GM12878 (cell line): ENCODE measurements around the gene TSPEAR. TPM values are rescaled to one million over a fixed set of nuclear protein-coding genes. Genes with fewer than 3 reads are reported as not detected.

Experiments used
- ATAC-seq: fragments of 200-7000 bp; cut with Tn5 transposase; 3 replicates; pipeline ENCODE4 v1.9.1; 2020; ENCODE audit warnings: mild to moderate bottlenecking, moderate library complexity
- BruUV-seq: library from RNA; stranded (reverse); fragments of 400-500 nt; replicated peaks from 2 replicates; lab custom pipeline; 2021; lab: Mats Ljungman, UMichigan
- CTCF ChIA-PET: fragments of 300-600 bp; sonication (Branson Sonifier 250); formaldehyde crosslinking; extraction: SDS; loops from one replicate; lab custom pipeline; 2021; ENCODE audit warnings: inconsistent platforms; lab: Yijun Ruan, JAX
- POLR2A ChIA-PET: fragments of 350-600 bp; formaldehyde crosslinking; extraction: SDS; loops from one replicate; lab custom pipeline; 2021; ENCODE audit warnings: inconsistent platforms; lab: Charles Lee
- RAD21 ChIA-PET: fragments of 300-600 bp; sonication (Branson Sonifier 250); formaldehyde crosslinking; loops from one replicate; lab custom pipeline; 2023; ENCODE audit warnings: antibody characterized with exemption; ENCODE audit not compliant: unreplicated experiment; lab: Charles Lee
- SMC1A ChIA-PET: fragments of 300-600 bp; sonication (Branson Sonifier 250); formaldehyde crosslinking; loops from one replicate; lab custom pipeline; 2023; ENCODE audit not compliant: unreplicated experiment, uncharacterized antibody; lab: Charles Lee
- DNase-seq: peaks from one replicate; pipeline ENCODE4 v3.0.0-alpha.2; 2011; ENCODE audit warnings: low read depth, low spot score
- FAIRE-seq: peaks from 3 replicates; lab custom pipeline; 2011; peaks lifted over from hg19 to GRCh38; lab: Jason Lieb, UNC
- H2AFZ ChIP-seq: 2 replicates; pipeline ENCODE4 v1.6.0; 2011; ENCODE audit warnings: low read depth, low read length, control low read depth; ENCODE audit not compliant: control insufficient read depth
- H3K27ac ChIP-seq: 2 replicates; pipeline ENCODE4 v1.5.1; 2011; ENCODE audit warnings: control low read depth; ENCODE audit not compliant: control insufficient read depth, insufficient read depth
- H3K27me3 ChIP-seq, 2 experiments: replicated peaks in 1 of 2; 2 replicates each; pipeline versions ENCODE4 v1.6.0 to v1.6.1; 2011; ENCODE audit warnings: low read length in 1 of 2; ENCODE audit not compliant: control insufficient read depth in 2 of 2, insufficient read depth in 2 of 2
- H3K36me3 ChIP-seq, 2 experiments: 2 replicates each; pipeline ENCODE4 v1.5.1; 2011; ENCODE audit warnings: low read length in 1 of 2; ENCODE audit not compliant: control insufficient read depth in 2 of 2, insufficient read depth in 2 of 2
- H3K4me1 ChIP-seq: 2 replicates; pipeline ENCODE4 v1.6.1; 2011; ENCODE audit warnings: mild to moderate bottlenecking, low read length, moderate library complexity, mixed read lengths; ENCODE audit not compliant: control insufficient read depth, insufficient read depth
- H3K4me2 ChIP-seq: 2 replicates; pipeline ENCODE4 v1.6.0; 2011; ENCODE audit warnings: control low read depth; ENCODE audit not compliant: control insufficient read depth, insufficient read depth
- H3K4me3 ChIP-seq: fragments of 200-600 bp; sonication (generic); 2 replicates; pipeline ENCODE4 v1.5.1; 2016
- H3K79me2 ChIP-seq: 2 replicates; pipeline ENCODE4 v1.6.0; 2011; ENCODE audit warnings: low read length; ENCODE audit not compliant: control insufficient read depth, insufficient read depth
- H3K9ac ChIP-seq: 2 replicates; pipeline ENCODE4 v1.8.0; 2011; ENCODE audit warnings: low read length, control low read depth, mixed read lengths; ENCODE audit not compliant: control insufficient read depth, insufficient read depth
- H3K9me3 ChIP-seq: replicated peaks from 3 replicates; pipeline ENCODE4 v1.5.1; 2011; ENCODE audit warnings: mild to moderate bottlenecking, low read length; ENCODE audit not compliant: control insufficient read depth, insufficient read depth
- H4K20me1 ChIP-seq: 2 replicates; pipeline ENCODE4 v1.6.0; 2011; ENCODE audit not compliant: control insufficient read depth, insufficient read depth
- EED ChIP-seq: sonication (generic); IDR thresholded peaks from 2 replicates; pipeline ENCODE4 v1.6.1; 2016; ENCODE audit warnings: antibody characterized with exemption, low read depth
- MEF2A ChIP-seq: IDR thresholded peaks from 2 replicates; pipeline ENCODE4 v1.6.1; 2011; ENCODE audit warnings: low read depth, mild to moderate bottlenecking, low read length, moderate library complexity; ENCODE audit not compliant: insufficient read depth
- MYC ChIP-seq: IDR thresholded peaks from 2 replicates; pipeline ENCODE4 v1.6.1; 2011; ENCODE audit warnings: mild to moderate bottlenecking, low read length, moderate library complexity, inconsistent platforms; ENCODE audit not compliant: insufficient read depth, insufficient replicate concordance, insufficient read length, severe bottlenecking
- RAD51 ChIP-seq: fragments of 450-650 bp; IDR thresholded peaks from 2 replicates; pipeline ENCODE4 v1.6.1; 2016; ENCODE audit warnings: moderate library complexity, mild to moderate bottlenecking, inconsistent platforms
- RB1 ChIP-seq: fragments of 450-650 bp; formaldehyde crosslinking; IDR thresholded peaks from 2 replicates; pipeline ENCODE4 v1.6.1; 2017; ENCODE audit warnings: mild to moderate bottlenecking, borderline replicate concordance
- SMAD5 ChIP-seq: IDR thresholded peaks from 2 replicates; pipeline ENCODE4 v1.6.1; 2016; ENCODE audit warnings: antibody characterized with exemption, low read depth
- SUZ12 ChIP-seq: fragments of 200-600 bp; sonication (generic); IDR thresholded peaks from one replicate; pipeline ENCODE4 v1.6.1; 2018; ENCODE audit warnings: antibody characterized with exemption, mild to moderate bottlenecking; ENCODE audit not compliant: unreplicated experiment
- WGBS: methylation state at CpG from one replicate; pipeline ENCODE4 v1.1.6; 2016; ENCODE audit warnings: low lambda C conversion rate; ENCODE audit not compliant: insufficient replicate concordance, insufficient coverage; ENCODE audit errors: missing lambda C conversion rate; 5-methylcytosine and 5-hydroxymethylcytosine counted together
- in situ Hi-C: fragments of 300-500 bp; cut with MboI; formaldehyde crosslinking; loops from 9 replicates; pipeline ENCODE4 v1.14.3; 2018; ENCODE audit warnings: mixed read lengths
- intact Hi-C: fragments of 100-400 bp; cut with micrococcal nuclease; formaldehyde crosslinking; loops from one replicate; pipeline ENCODE4 v1.14.2; 2022; ENCODE audit not compliant: unreplicated experiment
- polyA plus RNA-seq, 11 experiments: library from polyadenylated mRNA; depleted of rRNA in 4 of 11; unstranded in 6 of 11; stranded (reverse) in 5 of 11; fragments of >200 nt; fragmentation: Nextera tagmentation in 4 of 11; fragmentation: Illumina TruSeq in 1 of 11; extraction: Ambion mirVana in 4 of 11; extraction: Trizol in 1 of 11; gene quantifications; 1 replicate in 1 of 11; 2 replicates in 10 of 11; pipeline versions ENCODE4 v1.2.1 to v1.2.3, GENCODE V29; 2011 to 2016; ENCODE audit warnings: inconsistent platforms in 2 of 11, missing spikeins in 2 of 11, low read depth in 1 of 11
- total RNA-seq, 4 experiments: library from RNA; depleted of rRNA in 3 of 4; stranded (reverse); fragments of >200 nt in 3 of 4; fragmentation: Illumina TruSeq in 1 of 4; extraction: Trizol in 1 of 4; gene quantifications; 2 replicates each; pipeline versions ENCODE4 v1.2.1 to v1.2.3, GENCODE V29; 2013 to 2021
- TF ChIP-seq, protein P1 (sequence below): IDR thresholded peaks from 2 replicates; pipeline ENCODE4 v1.6.1; 2012; ENCODE audit warnings: low read depth, low read length, improper control_type of control experiment
- TF ChIP-seq, protein P2 (sequence below): fragments of 450-650 bp; IDR thresholded peaks from 2 replicates; pipeline ENCODE4 v1.6.1; 2017; ENCODE audit warnings: mild to moderate bottlenecking

TSPEAR gene
- total and polyA plus RNA-seq, 10 of the 15 experiments (the other 5 are each of a cell fraction or from before 2014, with no cell fraction given): not detected

DNA sequence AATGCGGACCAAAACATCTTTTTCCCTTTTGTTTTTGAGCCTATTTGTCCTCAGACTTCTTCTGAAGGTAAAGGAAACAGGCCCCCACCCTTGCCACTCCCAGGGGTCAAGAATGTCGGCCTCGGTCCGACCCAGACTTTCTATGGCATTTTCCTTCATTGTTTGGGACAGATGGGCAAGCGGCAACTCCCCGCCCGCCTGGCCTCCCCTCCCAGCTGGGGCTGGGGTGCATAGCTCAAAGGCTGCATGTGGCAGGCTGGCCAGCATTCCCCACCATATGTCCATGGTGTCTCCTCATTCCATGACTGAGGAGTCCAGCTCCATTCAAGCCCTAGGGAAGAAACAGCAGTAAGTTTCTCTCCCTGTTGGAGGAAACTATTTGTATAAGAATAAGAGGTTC is 29.4 kb upstream of the TSPEAR start:
- in situ Hi-C loops: no loop called here
- H3K79me2 ChIP-seq: no peaks in the 10 kb centered on the region
- ChIA-PET RAD21 (interaction anchor here (2.2 kb wide), 1 partner anchor 230 kb away, joined by 9 read pairs; no protein-coding TSS in a partner anchor), SMC1A (no interaction called here), POLR2A (no interaction called here), CTCF (interaction anchor here (4.5 to 5.7 kb wide), 2 partner anchors 53 to 230 kb away, joined by 27 to 30 read pairs; no protein-coding TSS in a partner anchor)
- H3K27ac ChIP-seq: no peak overlapping the region
- intact Hi-C loops: no loop called here
- no TSS peak for BruUV-seq
- no peak for FAIRE-seq
- no peaks in the 10 kb centered on the region for H3K27me3 ChIP-seq
- no peaks in the 10 kb centered on the region for H3K4me1 ChIP-seq
- no peaks in the 10 kb centered on the region; the same call in 2 of the 3 replicates for H3K9me3 ChIP-seq
- no peaks in the 10 kb centered on the region for H3K36me3 ChIP-seq
- H4K20me1 ChIP-seq: no peaks in the 10 kb centered on the region
- TF ChIP-seq, protein P1, sequence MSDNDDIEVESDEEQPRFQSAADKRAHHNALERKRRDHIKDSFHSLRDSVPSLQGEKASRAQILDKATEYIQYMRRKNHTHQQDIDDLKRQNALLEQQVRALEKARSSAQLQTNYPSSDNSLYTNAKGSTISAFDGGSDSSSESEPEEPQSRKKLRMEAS: no peak
- TF ChIP-seq RAD51 (no peak), SUZ12 (no peak), SMAD5 (no peak), EED (no peak), RB1 (no peak), MEF2A (no peak), MYC (no peak)
- TF ChIP-seq, protein P2, sequence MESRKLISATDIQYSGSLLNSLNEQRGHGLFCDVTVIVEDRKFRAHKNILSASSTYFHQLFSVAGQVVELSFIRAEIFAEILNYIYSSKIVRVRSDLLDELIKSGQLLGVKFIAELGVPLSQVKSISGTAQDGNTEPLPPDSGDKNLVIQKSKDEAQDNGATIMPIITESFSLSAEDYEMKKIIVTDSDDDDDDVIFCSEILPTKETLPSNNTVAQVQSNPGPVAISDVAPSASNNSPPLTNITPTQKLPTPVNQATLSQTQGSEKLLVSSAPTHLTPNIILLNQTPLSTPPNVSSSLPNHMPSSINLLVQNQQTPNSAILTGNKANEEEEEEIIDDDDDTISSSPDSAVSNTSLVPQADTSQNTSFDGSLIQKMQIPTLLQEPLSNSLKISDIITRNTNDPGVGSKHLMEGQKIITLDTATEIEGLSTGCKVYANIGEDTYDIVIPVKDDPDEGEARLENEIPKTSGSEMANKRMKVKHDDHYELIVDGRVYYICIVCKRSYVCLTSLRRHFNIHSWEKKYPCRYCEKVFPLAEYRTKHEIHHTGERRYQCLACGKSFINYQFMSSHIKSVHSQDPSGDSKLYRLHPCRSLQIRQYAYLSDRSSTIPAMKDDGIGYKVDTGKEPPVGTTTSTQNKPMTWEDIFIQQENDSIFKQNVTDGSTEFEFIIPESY: no peak
- H3K4me2 ChIP-seq: no peak overlapping the region
- H3K9ac ChIP-seq: no peak overlapping the region
- 28% methylated on average over 7 of the region's 7 CpGs for WGBS
- DNase-seq: no peak
- no peak overlapping the region for H2AFZ ChIP-seq
- H3K4me3 ChIP-seq: no peak overlapping the region
- no peak for ATAC-seq
